HUDEP-2 (cell line): Measurements from ENCODE around the gene SRGN.
"Not testable (repeated sequence)": the region's sequence is repeated elsewhere in the genome, so short reads cannot be mapped to it uniquely, and the experiment has no call there.

Experiments used
- DNase-seq, 76 experiments: peaks; one replicate each; lab custom pipeline; 2025; ENCODE audit not compliant: unreplicated experiment in 76 of 76; lab: John Stamatoyannopoulos, UW

The SRGN gene, protein sequence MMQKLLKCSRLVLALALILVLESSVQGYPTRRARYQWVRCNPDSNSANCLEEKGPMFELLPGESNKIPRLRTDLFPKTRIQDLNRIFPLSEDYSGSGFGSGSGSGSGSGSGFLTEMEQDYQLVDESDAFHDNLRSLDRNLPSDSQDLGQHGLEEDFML

GRCh38 chr10:69087590-69088470 is at the start of gene SRGN:
Gene SRGN (plus strand): TSS chr10:69088103. CDS start chr10:69088158, 55 bp downstream.
- DNase-seq: peak in 35 of 76 experiments; percentile 5 to 69 (median 23)

GRCh38 chr10:69040904-69041303 is 47.0 kb upstream of the SRGN start:
- DNase-seq: not testable (repeated sequence)

- no peak for DNase-seq
These were observed 45.5 kb upstream of the SRGN start for GRCh38 chr10:69042417-69042816.

- DNase-seq: no peak
These were observed 45.1 kb upstream of the SRGN start for GRCh38 chr10:69042838-69043237.

- no peak for DNase-seq
These were observed 43.9 kb upstream of the SRGN start for GRCh38 chr10:69043931-69044531.

DNA sequence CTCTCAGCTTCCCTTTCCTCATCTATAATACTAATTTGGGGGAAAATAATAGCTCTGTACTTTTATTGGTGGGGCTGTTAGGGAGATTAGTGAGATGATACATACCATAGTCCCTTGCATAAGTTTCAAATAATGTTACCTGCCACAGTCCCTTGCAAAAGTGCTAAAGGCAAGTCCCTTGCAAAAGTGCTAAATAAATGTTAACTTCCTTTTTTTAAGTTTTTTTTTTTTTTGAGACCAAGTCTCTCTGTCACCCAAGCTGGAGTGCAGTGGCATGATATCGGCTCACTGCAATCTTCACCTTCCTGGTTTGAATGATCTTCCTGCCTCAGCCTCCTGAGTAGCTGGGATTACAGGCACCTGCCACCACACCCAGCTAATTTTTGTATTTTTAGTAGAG is 43.4 kb upstream of the SRGN start:
- no peak for DNase-seq

DNA sequence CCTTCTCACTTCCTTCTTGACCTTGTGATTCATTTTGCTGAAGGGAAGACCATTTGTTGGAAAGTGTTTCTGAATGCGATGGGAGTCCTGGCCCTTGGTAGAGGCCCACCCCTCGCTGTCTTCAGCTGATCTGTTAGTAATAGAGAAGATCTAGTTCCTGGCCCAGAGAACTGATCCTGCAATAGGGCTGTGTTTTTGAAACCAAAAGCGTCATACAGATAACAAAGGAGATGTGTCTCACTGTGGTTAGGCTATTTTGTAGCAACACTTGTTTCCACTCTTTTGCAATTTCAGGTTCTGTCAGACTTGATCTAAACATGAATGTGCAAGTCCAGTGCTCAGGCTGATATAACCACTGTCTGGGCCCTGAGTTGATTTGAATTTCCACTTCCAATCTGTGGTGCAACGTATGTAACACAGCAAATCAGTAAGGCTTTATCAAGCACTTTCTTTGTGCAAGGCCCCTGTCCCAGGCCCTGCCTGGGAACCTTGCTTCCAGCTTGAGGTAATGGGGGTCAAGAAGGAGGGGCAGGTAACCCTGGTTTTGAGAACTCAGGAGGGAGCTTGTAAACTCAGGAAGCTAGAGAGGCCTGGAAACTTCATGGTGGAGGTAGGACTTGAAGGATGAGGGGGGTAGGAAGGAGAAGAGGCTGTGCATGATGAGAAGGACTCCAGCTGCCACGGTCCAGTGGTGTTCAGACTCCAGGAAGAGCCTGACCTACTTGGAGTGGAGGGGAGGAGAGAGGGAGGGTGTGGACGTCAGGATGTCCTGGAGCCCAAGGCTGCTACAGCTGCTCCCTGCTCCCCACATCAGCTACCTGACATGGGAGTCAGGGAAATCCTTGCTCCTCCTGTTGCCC is 42.2 kb upstream of the SRGN start:
- no peak for DNase-seq

GRCh38 chr10:69047111-69047832 is 40.6 kb upstream of the SRGN start:
- no peak for DNase-seq

DNA sequence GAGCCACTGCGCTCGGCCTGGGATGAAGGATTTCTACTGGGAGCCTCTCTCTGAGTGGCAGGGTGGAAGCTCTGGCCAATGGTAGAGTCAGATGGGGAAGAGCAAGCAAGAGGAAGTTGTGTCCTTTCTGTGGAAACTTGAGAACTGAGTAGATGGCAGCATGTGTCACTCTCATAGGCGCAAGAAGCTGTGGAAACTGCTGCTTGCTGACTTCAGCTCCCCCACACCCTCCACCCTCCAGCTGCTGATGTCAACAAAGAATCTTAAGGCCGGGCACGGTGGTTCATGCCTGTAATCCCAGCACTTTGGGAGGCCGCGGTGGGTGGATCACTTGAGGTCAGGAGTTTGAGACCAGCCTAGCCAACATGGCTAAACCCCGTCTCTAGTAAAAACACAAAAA is 39.8 kb upstream of the SRGN start:
- DNase-seq: no peak

- DNase-seq: no peak
These were observed 38.3 kb upstream of the SRGN start for GRCh38 chr10:69049566-69049961.

- DNase-seq: no peak
These were observed 36.6 kb upstream of the SRGN start for GRCh38 chr10:69051303-69051702.

GRCh38 chr10:69051710-69052487 is 36.0 kb upstream of the SRGN start:
- DNase-seq: no peak

DNA sequence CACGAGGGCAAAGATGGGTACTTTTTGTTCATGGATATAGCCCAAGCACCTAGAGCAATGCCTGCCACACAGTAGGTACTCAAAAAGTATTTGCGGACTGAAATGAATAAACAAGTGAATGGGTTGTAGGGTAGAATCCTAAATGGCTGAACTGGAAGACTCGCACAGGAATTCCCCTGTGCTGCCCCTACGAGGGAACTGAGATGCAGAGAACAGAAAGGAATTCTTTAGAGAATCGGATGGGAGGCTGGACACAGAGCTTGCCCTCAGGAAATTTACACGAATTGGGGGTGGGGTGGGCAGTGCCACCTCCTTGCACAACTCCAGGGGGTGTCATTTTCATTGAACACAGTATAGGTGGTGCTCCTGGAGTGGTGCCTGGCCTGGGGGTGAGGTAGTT is 35.2 kb upstream of the SRGN start:
- no peak for DNase-seq

GRCh38 chr10:69055241-69055640 is 32.7 kb upstream of the SRGN start:
- no peak for DNase-seq

DNA sequence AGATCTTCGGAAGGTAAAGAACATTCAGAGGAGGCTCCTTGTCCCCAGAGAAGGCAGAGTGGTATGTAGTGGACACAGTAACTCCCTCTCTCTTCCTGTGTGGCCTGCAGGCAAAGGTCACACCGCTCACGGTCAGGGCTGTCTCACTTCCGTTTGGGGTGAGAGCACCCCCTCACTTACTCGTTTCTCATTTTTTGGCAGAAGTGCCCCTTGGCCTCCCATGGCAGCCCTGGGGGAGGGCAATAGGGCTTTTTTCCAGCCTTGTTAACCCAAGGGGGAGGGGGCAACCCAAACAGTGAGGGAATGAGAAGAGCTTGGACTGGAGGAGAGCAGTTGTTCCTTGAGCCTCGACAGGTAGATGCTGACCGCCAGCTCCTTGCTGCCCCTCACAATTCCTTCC is 31.8 kb upstream of the SRGN start:
- no peak for DNase-seq

DNA sequence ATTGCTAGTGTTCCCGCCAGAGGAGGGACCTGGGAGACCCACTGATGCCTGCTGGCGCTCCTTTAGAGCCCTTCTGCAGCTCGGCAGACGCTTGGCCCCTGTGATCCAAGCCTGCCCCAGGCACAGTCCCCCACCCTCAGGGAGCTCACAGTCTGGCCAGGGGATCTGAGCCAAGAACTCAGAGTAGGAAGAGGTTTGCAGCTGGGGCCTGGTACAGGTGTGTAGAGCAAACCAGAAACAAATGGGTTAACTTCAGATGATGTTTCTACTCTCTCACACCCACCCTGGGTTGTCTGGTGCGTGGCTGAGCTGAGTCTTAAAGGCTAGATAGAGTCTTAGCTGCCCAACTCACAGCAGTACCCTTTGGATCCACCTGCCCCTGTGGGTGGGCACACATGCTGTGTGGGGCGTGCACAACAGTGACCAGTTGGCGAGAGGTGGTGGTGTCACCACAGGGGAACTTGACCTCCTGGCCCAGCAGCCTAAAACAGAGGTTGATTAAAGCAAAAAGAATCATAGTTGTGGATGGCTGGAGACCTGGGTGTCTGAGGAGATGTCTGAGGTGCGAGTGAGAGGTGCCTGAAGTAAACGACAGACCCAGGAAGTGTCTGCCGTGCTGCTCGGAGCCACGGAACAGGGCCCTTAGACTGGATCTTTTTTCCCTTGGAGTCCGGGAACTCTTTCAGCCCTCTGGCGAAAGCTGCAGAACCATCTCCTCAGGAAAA is 31.2 kb upstream of the SRGN start:
- no peak for DNase-seq

GRCh38 chr10:69057261-69057950 is 30.5 kb upstream of the SRGN start:
- DNase-seq: no peak

DNA sequence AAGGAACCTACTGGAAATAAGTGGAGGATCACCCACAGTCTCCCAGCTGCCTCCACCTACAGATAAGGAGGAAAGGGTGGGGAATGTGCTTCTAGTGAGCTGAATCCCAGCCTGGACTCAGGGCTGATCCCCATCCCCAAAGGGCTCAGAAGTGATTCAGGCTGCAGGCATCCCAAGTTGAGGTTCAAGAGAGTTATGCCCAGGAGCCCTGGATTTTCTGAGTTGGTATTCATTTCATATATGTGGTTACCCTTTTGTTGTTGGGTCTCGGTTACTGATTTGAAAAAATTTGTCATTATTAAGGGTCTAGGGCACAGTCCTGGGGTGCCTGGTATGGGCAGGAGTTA is 30.0 kb upstream of the SRGN start:
- DNase-seq: no peak
